GM23248 (cell line): ENCODE data around the gene GNAQ. TPM values are rescaled to one million over a fixed set of nuclear protein-coding genes. Genes with fewer than 3 reads are reported as not detected.
"Not testable (repeated sequence)": the region's sequence is repeated elsewhere in the genome, so short reads cannot be mapped to it uniquely, and the experiment has no call there.

Source experiments
- DNase-seq: peaks from one replicate; pipeline ENCODE4 v3.0.0-alpha.2; 2015
- H2AFZ ChIP-seq: fragments of 200-600 bp; sonication (generic); 2 replicates; pipeline ENCODE4 v1.6.1; 2016; ENCODE audit warnings: antibody characterized with exemption
- H3F3A ChIP-seq: fragments of 200-600 bp; sonication (generic); 2 replicates; pipeline ENCODE4 v1.6.1; 2016; ENCODE audit warnings: mild to moderate bottlenecking, antibody characterized with exemption, mixed run types; ENCODE audit not compliant: insufficient read depth
- H3K27ac ChIP-seq: fragments of 200-600 bp; sonication (generic); 2 replicates; pipeline ENCODE4 v1.5.1; 2016; ENCODE audit warnings: mild to moderate bottlenecking
- H3K27me3 ChIP-seq: fragments of 200-600 bp; sonication (generic); replicated peaks from 2 replicates; pipeline ENCODE4 v1.6.1; 2016; ENCODE audit warnings: mild to moderate bottlenecking; ENCODE audit not compliant: insufficient read depth
- H3K36me3 ChIP-seq: fragments of 200-600 bp; sonication (generic); 2 replicates; pipeline ENCODE4 v1.6.1; 2016; ENCODE audit warnings: low read depth, mild to moderate bottlenecking
- H3K4me1 ChIP-seq: fragments of 200-600 bp; sonication (generic); 2 replicates; pipeline ENCODE4 v1.6.1; 2016; ENCODE audit warnings: mild to moderate bottlenecking; ENCODE audit not compliant: insufficient read depth
- H3K4me2 ChIP-seq: fragments of 200-600 bp; sonication (generic); one replicate; pipeline ENCODE4 v1.6.1; 2016; ENCODE audit warnings: mild to moderate bottlenecking; ENCODE audit not compliant: unreplicated experiment
- H3K4me3 ChIP-seq: fragments of 200-600 bp; sonication (generic); 2 replicates; pipeline ENCODE4 v1.5.1; 2016; ENCODE audit warnings: mild to moderate bottlenecking
- H3K79me2 ChIP-seq: fragments of 200-600 bp; sonication (generic); 2 replicates; pipeline ENCODE4 v1.6.1; 2016; ENCODE audit warnings: mild to moderate bottlenecking; ENCODE audit not compliant: insufficient read depth
- H3K9ac ChIP-seq: fragments of 200-600 bp; sonication (generic); 2 replicates; pipeline ENCODE4 v1.6.1; 2016; ENCODE audit warnings: mild to moderate bottlenecking
- H3K9me2 ChIP-seq: fragments of 200-600 bp; sonication (generic); 2 replicates; pipeline ENCODE4 v1.6.1; 2016; ENCODE audit warnings: mixed run types, mild to moderate bottlenecking, moderate library complexity; ENCODE audit not compliant: insufficient read depth
- H3K9me3 ChIP-seq: fragments of 200-600 bp; sonication (generic); one replicate; pipeline ENCODE4 v1.6.1; 2017; ENCODE audit warnings: low read depth
- H4K20me1 ChIP-seq: fragments of 200-600 bp; sonication (generic); 2 replicates; pipeline ENCODE4 v1.6.0; 2016; ENCODE audit not compliant: insufficient read depth
- EZH2 ChIP-seq: fragments of 200-600 bp; sonication (generic); IDR thresholded peaks from 2 replicates; pipeline ENCODE4 v1.6.1; 2018; ENCODE audit warnings: antibody characterized with exemption, mild to moderate bottlenecking; ENCODE audit not compliant: insufficient read depth, poor library complexity, severe bottlenecking
- EZH2phosphoT487 ChIP-seq: fragments of 200-600 bp; sonication (generic); IDR thresholded peaks from 2 replicates; pipeline ENCODE4 v1.6.1; 2018; ENCODE audit warnings: antibody characterized with exemption, moderate library complexity, mild to moderate bottlenecking, low read depth; ENCODE audit not compliant: insufficient read depth
- whole genome bisulfite sequencing, 2 experiments: methylation state at CpG; one replicate each; pipeline ENCODE4 v1.1.6; 2015 to 2017; ENCODE audit warnings: low lambda C conversion rate in 2 of 2, low coverage in 1 of 2; ENCODE audit errors: missing lambda C conversion rate in 2 of 2; 5-methylcytosine and 5-hydroxymethylcytosine counted together
- in situ Hi-C: fragments of 300-500 bp; cut with MboI; formaldehyde crosslinking; loops from 2 replicates; pipeline ENCODE4 v1.15.0; 2020
- polyA plus RNA-seq: library from polyadenylated mRNA; unstranded; fragments of >200 nt; fragmentation: Nextera tagmentation; extraction: Ambion mirVana; gene quantifications from 2 replicates; pipeline ENCODE4 v1.2.1, GENCODE V29; 2016
- total RNA-seq: library from RNA; depleted of rRNA; stranded (reverse); fragments of >200 nt; shearing (Covaris generic); gene quantifications from 2 replicates; pipeline ENCODE4 v1.2.3, GENCODE V29; 2014

The GNAQ gene
- total and polyA plus RNA-seq, 2 experiments from 2014 or later = 11.5 to 32.7 TPM

GRCh38 chr9:77717608-77718297 lies 313.9 kb downstream of the GNAQ start:
- H3K36me3 ChIP-seq, H2AFZ ChIP-seq, H3K9me3 ChIP-seq, H4K20me1 ChIP-seq, in situ Hi-C loops, H3K79me2 ChIP-seq, H3K27me3 ChIP-seq, H3K9me2 ChIP-seq: not testable (repeated sequence)
- Histone ChIP-seq H3K9ac (peak overlapping the region; percentile 60), H3K27ac (peak overlapping the region; percentile 89), H3F3A (peaks cover 49% of the 10 kb centered on the region), H3K4me2 (peak overlapping the region; percentile 63), H3K4me3 (0 out of 2 replicates have a peak overlapping the region, but pooled peaks have one; percentile 26), H3K4me1 (peaks cover 54% of the 10 kb centered on the region)
- peak; percentile 94 for DNase-seq
- 16 to 18% methylated on average over 5 of the region's 5 CpGs for WGBS, 2 experiments
- TF ChIP-seq EZH2phosphoT487 = peak; percentile 74; the same call in 1 of the 2 replicates

- Histone ChIP-seq H3K36me3 (no peaks in the 10 kb centered on the region), H3K4me1 (peaks cover 65% of the 10 kb centered on the region), H3K9me3 (no peaks in the 10 kb centered on the region), H2AFZ (peak overlapping the region; percentile 41; the same call in 1 of the 2 replicates), H3K79me2 (0 out of 2 replicates have a peak, but pooled peaks cover 6% of the 10 kb centered on the region), H3K9me2 (no peaks in the 10 kb centered on the region), H3K4me3 (no peak overlapping the region), H3K9ac (peak overlapping the region; percentile 16; the same call in 1 of the 2 replicates), H3F3A (peaks cover 66% of the 10 kb centered on the region), H3K4me2 (peak overlapping the region; percentile 19), H4K20me1 (no peaks in the 10 kb centered on the region), H3K27ac (peak overlapping the region; percentile 60), H3K27me3 (no peaks in the 10 kb centered on the region)
- in situ Hi-C loops = no loop called here
- WGBS, 2 experiments = 31 to 47% methylated on average over 4 of the region's 4 CpGs
- peak; percentile 38 for DNase-seq
- no peak for TF ChIP-seq EZH2
Observed at GRCh38 chr9:77714077-77714549, 317.5 kb downstream of the GNAQ start.

GRCh38 chr9:77712533-77713130 lies 319.0 kb downstream of the GNAQ start:
- H3K9ac ChIP-seq = no peak overlapping the region
- H3K4me1 ChIP-seq = peaks cover 63% of the 10 kb centered on the region
- no peaks in the 10 kb centered on the region for H3K9me2 ChIP-seq
- peak overlapping the region; percentile 44 for H3K27ac ChIP-seq
- H3K27me3 ChIP-seq = no peaks in the 10 kb centered on the region
- peak overlapping the region; percentile 27 for H3K4me2 ChIP-seq
- in situ Hi-C loops = no loop called here
- peak overlapping the region; percentile 30 for H3K4me3 ChIP-seq
- no peaks in the 10 kb centered on the region for H4K20me1 ChIP-seq
- no peak for TF ChIP-seq EZH2
- TF ChIP-seq EZH2phosphoT487 = no peak
- no peak overlapping the region for H2AFZ ChIP-seq
- H3F3A ChIP-seq = peaks cover 71% of the 10 kb centered on the region
- no peaks in the 10 kb centered on the region for H3K9me3 ChIP-seq
- 42 to 47% methylated on average over 9 of the region's 9 CpGs for WGBS, 2 experiments
- peak; percentile 85 for DNase-seq
- 0 out of 2 replicates have a peak, but pooled peaks cover 6% of the 10 kb centered on the region for H3K79me2 ChIP-seq
- H3K36me3 ChIP-seq = no peaks in the 10 kb centered on the region

GRCh38 chr9:77710965-77711648 lies 320.5 kb downstream of the GNAQ start:
- no peaks in the 10 kb centered on the region for H4K20me1 ChIP-seq
- in situ Hi-C loops = no loop called here
- 6 to 26% methylated on average over 1 of the region's 1 CpG for WGBS, 2 experiments

More at GRCh38 chr9:77710965-77711648, 320.5 kb downstream of the GNAQ start:
- Histone ChIP-seq H3K27me3 (no peaks in the 10 kb centered on the region), H3K79me2 (no peaks in the 10 kb centered on the region), H3F3A (peaks cover 68% of the 10 kb centered on the region), H3K36me3 (no peaks in the 10 kb centered on the region), H3K4me2 (no peak overlapping the region), H3K4me1 (peaks cover 59% of the 10 kb centered on the region), H3K9ac (no peak overlapping the region), H3K27ac (no peak overlapping the region), H2AFZ (no peak overlapping the region), H3K4me3 (no peak overlapping the region), H3K9me3 (no peaks in the 10 kb centered on the region), H3K9me2 (no peaks in the 10 kb centered on the region)
- TF ChIP-seq EZH2 (no peak), EZH2phosphoT487 (no peak)
- no peak for DNase-seq
